A673 (cell line): Measurements from ENCODE around the gene KHK. TPM values are rescaled to one million over a fixed set of nuclear protein-coding genes. Genes with fewer than 3 reads are reported as not detected.

ENCODE experiments used
- BruUV-seq: library from RNA; stranded (reverse); fragments of 400-500 nt; replicated peaks from 2 replicates; lab custom pipeline; 2021; lab: Mats Ljungman, UMichigan
- CTCF ChIA-PET: fragments of 300-600 bp; sonication (Branson Sonifier 250); formaldehyde crosslinking; loops from one replicate; lab custom pipeline; 2022; ENCODE audit warnings: antibody characterized with exemption; lab: Charles Lee
- POLR2A ChIA-PET: fragments of 300-600 bp; sonication (Branson Sonifier 250); formaldehyde crosslinking; loops from one replicate; lab custom pipeline; 2022; ENCODE audit warnings: antibody characterized with exemption; ENCODE audit not compliant: low non-redundant PET; lab: Charles Lee
- DNase-seq: peaks from one replicate; pipeline ENCODE4 v3.0.0-alpha.2; 2015; ENCODE audit warnings: low spot score
- H3K27ac ChIP-seq: fragments of 200-600 bp; sonication (generic); 2 replicates; pipeline ENCODE4 v1.5.1; 2016; ENCODE audit warnings: mixed run types, low read depth, mild to moderate bottlenecking, mixed read lengths, antibody characterized with exemption, low read length; ENCODE audit not compliant: poor library complexity, severe bottlenecking
- H3K27me3 ChIP-seq: fragments of 200-600 bp; sonication (generic); replicated peaks from 2 replicates; pipeline ENCODE4 v1.6.1; 2017; ENCODE audit warnings: mixed run types, low read depth, mild to moderate bottlenecking, mixed read lengths, antibody characterized with exemption, low read length; ENCODE audit not compliant: insufficient read depth, poor library complexity
- H3K36me3 ChIP-seq: fragments of 200-600 bp; sonication (generic); 2 replicates; pipeline ENCODE4 v1.6.1; 2016; ENCODE audit warnings: mixed run types, mild to moderate bottlenecking, mixed read lengths, antibody characterized with exemption, low read length; ENCODE audit not compliant: insufficient read depth, poor library complexity, severe bottlenecking
- H3K4me1 ChIP-seq: fragments of 200-600 bp; sonication (generic); 2 replicates; pipeline ENCODE4 v1.6.1; 2017; ENCODE audit warnings: mixed run types, mild to moderate bottlenecking, mixed read lengths, antibody characterized with exemption, low read length; ENCODE audit not compliant: insufficient read depth, poor library complexity, severe bottlenecking
- H3K4me3 ChIP-seq: fragments of 200-600 bp; sonication (generic); 2 replicates; pipeline ENCODE4 v1.5.1; 2016; ENCODE audit warnings: low read depth, mixed run types, mild to moderate bottlenecking, mixed read lengths, low read length; ENCODE audit not compliant: poor library complexity, severe bottlenecking
- H3K9me3 ChIP-seq: fragments of 200-600 bp; sonication (generic); 2 replicates; pipeline ENCODE4 v1.6.1; 2016; ENCODE audit warnings: mixed run types, low read depth, mild to moderate bottlenecking, mixed read lengths, antibody characterized with exemption, low read length; ENCODE audit not compliant: poor library complexity, severe bottlenecking
- EZH2 ChIP-seq: fragments of 200-600 bp; sonication (generic); IDR thresholded peaks from 2 replicates; pipeline ENCODE4 v1.6.1; 2017; ENCODE audit warnings: borderline replicate concordance, low read depth, mild to moderate bottlenecking, mixed read lengths, antibody characterized with exemption, low read length; ENCODE audit not compliant: poor library complexity, severe bottlenecking
- intact Hi-C: fragments of 100-400 bp; cut with micrococcal nuclease; formaldehyde crosslinking; loops from one replicate; pipeline ENCODE4 v1.10.0; 2022; ENCODE audit not compliant: unreplicated experiment
- total RNA-seq: library from RNA; stranded (reverse); gene quantifications from 2 replicates; pipeline ENCODE4 v1.2.3, GENCODE V29; 2021
- TF ChIP-seq, protein P1 (sequence below): fragments of 300-800, 200-600 bp; sonication (generic); conservative IDR thresholded peaks from 2 replicates; pipeline ENCODE4 v1.5.1; 2017; ENCODE audit warnings: low read depth, mild to moderate bottlenecking, antibody characterized with exemption, low read length, moderate library complexity, mixed read lengths

Gene KHK
- total RNA-seq, 1 experiment from 2014 or later: 40.2 TPM

DNA sequence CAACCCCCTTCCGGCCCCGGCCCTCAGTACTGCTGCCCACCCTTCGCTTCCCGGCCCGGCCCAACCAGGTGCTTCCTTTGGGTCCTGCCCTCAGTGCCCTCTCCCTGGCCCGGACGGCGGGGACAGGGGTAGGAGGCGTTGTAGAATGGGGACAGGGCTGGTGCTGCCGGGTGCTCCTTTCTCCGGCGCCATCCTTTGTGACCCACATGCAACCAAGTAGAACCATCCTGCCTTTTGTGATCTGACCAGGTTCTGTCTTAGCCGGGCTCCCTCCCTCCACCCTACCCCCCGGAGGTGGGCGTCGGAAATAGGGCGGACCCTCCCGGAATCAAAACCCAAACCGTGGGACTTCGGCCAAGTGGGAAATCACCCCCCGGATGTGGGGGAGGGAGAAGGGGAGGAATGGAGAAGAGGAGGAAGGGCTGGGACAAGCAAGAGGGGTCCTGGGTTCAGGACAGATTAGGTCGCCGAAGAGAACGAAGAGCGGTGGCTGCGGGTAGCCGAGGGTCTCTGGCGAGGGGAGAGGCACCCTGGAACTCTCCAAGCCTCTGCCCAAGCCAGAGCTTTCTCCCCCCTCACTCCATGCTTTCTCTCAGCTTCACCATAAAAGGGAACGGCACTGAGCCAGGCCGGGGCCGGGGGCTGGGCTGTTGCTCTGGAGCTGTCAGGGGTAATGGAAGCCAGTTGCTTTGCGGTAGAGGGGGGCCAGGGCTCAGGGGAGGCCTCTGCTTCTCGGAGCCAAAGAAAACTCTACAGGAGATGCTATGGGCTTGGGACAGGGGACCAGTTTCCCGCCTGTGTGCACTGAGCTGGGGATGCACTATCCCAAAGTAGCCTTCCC, 14.4 kb upstream of the KHK start:
- peaks cover 41% of the 10 kb centered on the region for H3K4me1 ChIP-seq
- intact Hi-C loops: no loop called here
- TF ChIP-seq, protein P1, sequence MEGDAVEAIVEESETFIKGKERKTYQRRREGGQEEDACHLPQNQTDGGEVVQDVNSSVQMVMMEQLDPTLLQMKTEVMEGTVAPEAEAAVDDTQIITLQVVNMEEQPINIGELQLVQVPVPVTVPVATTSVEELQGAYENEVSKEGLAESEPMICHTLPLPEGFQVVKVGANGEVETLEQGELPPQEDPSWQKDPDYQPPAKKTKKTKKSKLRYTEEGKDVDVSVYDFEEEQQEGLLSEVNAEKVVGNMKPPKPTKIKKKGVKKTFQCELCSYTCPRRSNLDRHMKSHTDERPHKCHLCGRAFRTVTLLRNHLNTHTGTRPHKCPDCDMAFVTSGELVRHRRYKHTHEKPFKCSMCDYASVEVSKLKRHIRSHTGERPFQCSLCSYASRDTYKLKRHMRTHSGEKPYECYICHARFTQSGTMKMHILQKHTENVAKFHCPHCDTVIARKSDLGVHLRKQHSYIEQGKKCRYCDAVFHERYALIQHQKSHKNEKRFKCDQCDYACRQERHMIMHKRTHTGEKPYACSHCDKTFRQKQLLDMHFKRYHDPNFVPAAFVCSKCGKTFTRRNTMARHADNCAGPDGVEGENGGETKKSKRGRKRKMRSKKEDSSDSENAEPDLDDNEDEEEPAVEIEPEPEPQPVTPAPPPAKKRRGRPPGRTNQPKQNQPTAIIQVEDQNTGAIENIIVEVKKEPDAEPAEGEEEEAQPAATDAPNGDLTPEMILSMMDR: no peak
- no peak for TF ChIP-seq EZH2
- H3K27me3 ChIP-seq: no peaks in the 10 kb centered on the region
- H3K27ac ChIP-seq: peak overlapping the region; percentile 87
- H3K36me3 ChIP-seq: peaks cover 21% of the 10 kb centered on the region
- ChIA-PET POLR2A (interaction anchor here (0.6 kb wide), 1 partner anchor 233 kb away, joined by 3 read pairs; no protein-coding TSS in a partner anchor), CTCF (interaction anchor here (1.2 to 2.0 kb wide), 3 partner anchors 9 to 22 kb away, joined by 4 to 10 read pairs (median 5); no protein-coding TSS in a partner anchor)
- BruUV-seq: no TSS peak
- DNase-seq: peak; percentile 63
- H3K9me3 ChIP-seq: no peaks in the 10 kb centered on the region
- H3K4me3 ChIP-seq: peak overlapping the region; percentile 99

DNA sequence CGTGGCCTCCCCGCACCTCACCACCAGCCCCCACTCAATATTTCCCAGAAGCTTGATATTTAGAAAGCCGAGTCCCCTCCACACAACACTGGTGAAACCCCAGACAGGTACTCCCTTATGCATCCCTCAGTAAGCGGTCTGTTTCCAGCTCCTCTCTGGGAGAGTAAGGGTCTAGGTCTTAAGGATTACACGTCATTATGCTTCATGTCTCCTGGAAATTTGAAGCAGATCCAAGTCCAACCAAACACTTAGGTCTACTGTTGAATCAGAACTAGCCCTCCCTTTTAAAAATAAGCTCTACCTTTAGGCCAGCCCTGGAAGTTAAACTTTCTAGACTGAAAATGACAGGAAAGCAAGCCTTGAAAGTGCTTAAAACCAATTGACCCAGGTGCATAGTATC, 13.7 kb upstream of the KHK start:
- Histone ChIP-seq H3K9me3 (no peaks in the 10 kb centered on the region), H3K27me3 (no peaks in the 10 kb centered on the region), H3K36me3 (peaks cover 21% of the 10 kb centered on the region), H3K4me3 (no peak overlapping the region), H3K27ac (peak overlapping the region; percentile 87), H3K4me1 (peaks cover 44% of the 10 kb centered on the region)
- TF ChIP-seq EZH2: no peak
- TF ChIP-seq, protein P1: no peak
- no peak for DNase-seq
- ChIA-PET POLR2A (interaction anchor here (0.6 kb wide), 1 partner anchor 767 kb away, joined by 4 read pairs; no protein-coding TSS in a partner anchor), CTCF (interaction anchor here (1.6 to 2.0 kb wide), 2 partner anchors 8 to 23 kb away, joined by 4 to 10 read pairs; no protein-coding TSS in a partner anchor)
- BruUV-seq: no TSS peak
- intact Hi-C loops: no loop called here

DNA sequence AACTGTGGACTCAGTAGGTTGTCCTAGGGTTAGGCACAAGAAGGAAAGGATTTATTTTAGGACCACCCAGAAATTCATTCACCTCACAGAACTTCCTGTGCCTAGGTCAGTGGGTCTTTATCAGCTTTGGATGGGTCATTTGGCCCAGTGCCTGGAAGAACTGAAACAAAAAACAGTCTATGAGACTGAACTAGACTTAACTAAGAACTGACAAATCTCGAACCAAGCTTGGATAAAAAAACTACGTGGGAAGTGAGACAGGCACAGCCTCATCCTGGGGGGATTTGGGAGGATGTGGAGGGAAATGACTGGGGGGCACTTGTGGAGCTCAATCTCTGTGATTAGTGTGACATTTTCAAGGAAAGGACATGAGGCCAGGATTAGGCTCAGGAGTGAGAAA, 12.8 kb upstream of the KHK start:
- TF ChIP-seq, protein P1: no peak
- TF ChIP-seq EZH2: no peak
- BruUV-seq: no TSS peak
- POLR2A ChIA-PET: interaction anchor here (0.6 kb wide), 1 partner anchor 18 kb away, joined by 3 read pairs; no protein-coding TSS in a partner anchor
- intact Hi-C loops: no loop called here
- DNase-seq: no peak
- Histone ChIP-seq H3K9me3 (no peaks in the 10 kb centered on the region), H3K4me3 (no peak overlapping the region), H3K27me3 (no peaks in the 10 kb centered on the region), H3K36me3 (peaks cover 15% of the 10 kb centered on the region), H3K27ac (peak overlapping the region; percentile 52), H3K4me1 (peaks cover 52% of the 10 kb centered on the region)
- CTCF ChIA-PET: no interaction called here
